Skeletal muscle satellite cell (primary cell): ENCODE measurements around the gene GBP7.

Source experiments
- H3K27me3 ChIP-seq: 2 replicates; pipeline ENCODE4 v1.7.0; 2013; ENCODE audit warnings: low read length; ENCODE audit not compliant: control insufficient read depth, insufficient read depth
- H3K36me3 ChIP-seq: 2 replicates; pipeline ENCODE4 v1.7.0; 2013; ENCODE audit warnings: mild to moderate bottlenecking, control low read depth, low read length; ENCODE audit not compliant: insufficient read depth
- H3K4me1 ChIP-seq: 2 replicates; pipeline ENCODE4 v1.7.0; 2013; ENCODE audit warnings: low read length; ENCODE audit not compliant: control insufficient read depth, insufficient read depth
- H3K4me2 ChIP-seq: 2 replicates; pipeline ENCODE4 v1.7.0; 2013; ENCODE audit warnings: mild to moderate bottlenecking, low read length
- H3K4me3 ChIP-seq: 2 replicates; pipeline ENCODE4 v1.7.0; 2013; ENCODE audit warnings: low read length
- H3K9ac ChIP-seq: 2 replicates; pipeline ENCODE4 v1.7.0; 2013; ENCODE audit warnings: mild to moderate bottlenecking, low read depth, low read length, moderate library complexity
- H3K9me3 ChIP-seq: replicated peaks from 2 replicates; pipeline ENCODE4 v1.7.0; 2013; ENCODE audit warnings: mild to moderate bottlenecking, control low read depth, low read length

GBP7 gene

GRCh38 chr1:89104147-89104546 lies 71.7 kb downstream of the GBP7 start:
- H3K4me2 ChIP-seq = no peak overlapping the region
- no peak overlapping the region for H3K4me3 ChIP-seq
- H3K4me1 ChIP-seq = no peaks in the 10 kb centered on the region
- no peak overlapping the region for H3K9ac ChIP-seq
- H3K36me3 ChIP-seq = no peaks in the 10 kb centered on the region
- H3K27me3 ChIP-seq = no peaks in the 10 kb centered on the region
- H3K9me3 ChIP-seq = no peaks in the 10 kb centered on the region

- no peaks in the 10 kb centered on the region for H3K9me3 ChIP-seq
- no peak overlapping the region for H3K9ac ChIP-seq
- H3K36me3 ChIP-seq = no peaks in the 10 kb centered on the region
- H3K4me2 ChIP-seq = no peak overlapping the region
- no peaks in the 10 kb centered on the region for H3K27me3 ChIP-seq
- no peaks in the 10 kb centered on the region for H3K4me1 ChIP-seq
- H3K4me3 ChIP-seq = no peak overlapping the region
Measured at GRCh38 chr1:89102021-89102420, 73.8 kb downstream of the GBP7 start.

- Histone ChIP-seq H3K4me2 (no peak overlapping the region), H3K4me3 (no peak overlapping the region), H3K9ac (no peak overlapping the region), H3K27me3 (no peaks in the 10 kb centered on the region), H3K36me3 (no peaks in the 10 kb centered on the region), H3K9me3 (no peaks in the 10 kb centered on the region), H3K4me1 (no peaks in the 10 kb centered on the region)
Measured at GRCh38 chr1:89100412-89100811, 75.4 kb downstream of the GBP7 start.

GRCh38 chr1:89098857-89099256 lies 76.9 kb downstream of the GBP7 start:
- Histone ChIP-seq H3K4me2 (no peak overlapping the region), H3K36me3 (no peaks in the 10 kb centered on the region), H3K27me3 (no peaks in the 10 kb centered on the region), H3K4me3 (no peak overlapping the region), H3K9ac (no peak overlapping the region), H3K9me3 (no peaks in the 10 kb centered on the region), H3K4me1 (no peaks in the 10 kb centered on the region)

GRCh38 chr1:89095737-89096136 lies 80.1 kb downstream of the GBP7 start:
- H3K9ac ChIP-seq = no peak overlapping the region
- H3K36me3 ChIP-seq = no peaks in the 10 kb centered on the region
- H3K27me3 ChIP-seq = no peaks in the 10 kb centered on the region
- H3K9me3 ChIP-seq = no peaks in the 10 kb centered on the region
- H3K4me2 ChIP-seq = no peak overlapping the region
- H3K4me3 ChIP-seq = no peak overlapping the region
- H3K4me1 ChIP-seq = no peaks in the 10 kb centered on the region

GRCh38 chr1:89089962-89090361 lies 85.8 kb downstream of the GBP7 start:
- H3K36me3 ChIP-seq = no peaks in the 10 kb centered on the region
- no peak overlapping the region for H3K4me3 ChIP-seq
- no peaks in the 10 kb centered on the region for H3K9me3 ChIP-seq
- H3K4me2 ChIP-seq = no peak overlapping the region
- H3K9ac ChIP-seq = no peak overlapping the region
- no peaks in the 10 kb centered on the region for H3K27me3 ChIP-seq
- H3K4me1 ChIP-seq = no peaks in the 10 kb centered on the region

GRCh38 chr1:89088572-89088971 lies 87.2 kb downstream of the GBP7 start:
- peak overlapping the region; percentile 58 for H3K4me3 ChIP-seq
- no peaks in the 10 kb centered on the region for H3K4me1 ChIP-seq

GRCh38 chr1:89087241-89087640 lies 88.6 kb downstream of the GBP7 start:
- Histone ChIP-seq H3K9me3 (no peaks in the 10 kb centered on the region), H3K4me2 (no peak overlapping the region), H3K4me3 (no peak overlapping the region), H3K9ac (no peak overlapping the region), H3K36me3 (no peaks in the 10 kb centered on the region), H3K27me3 (no peaks in the 10 kb centered on the region), H3K4me1 (no peaks in the 10 kb centered on the region)

More at GRCh38 chr1:89088572-89088971, 87.2 kb downstream of the GBP7 start:
- H3K36me3 ChIP-seq = no peaks in the 10 kb centered on the region
- H3K4me2 ChIP-seq = peak overlapping the region; percentile 65
- H3K9me3 ChIP-seq = no peaks in the 10 kb centered on the region
- no peak overlapping the region for H3K9ac ChIP-seq
- H3K27me3 ChIP-seq = no peaks in the 10 kb centered on the region

GRCh38 chr1:89085781-89086180 lies 90.0 kb downstream of the GBP7 start:
- H3K4me3 ChIP-seq = no peak overlapping the region
- H3K27me3 ChIP-seq = no peaks in the 10 kb centered on the region
- no peaks in the 10 kb centered on the region for H3K36me3 ChIP-seq
- no peaks in the 10 kb centered on the region for H3K9me3 ChIP-seq
- no peak overlapping the region for H3K9ac ChIP-seq
- H3K4me1 ChIP-seq = no peaks in the 10 kb centered on the region
- no peak overlapping the region for H3K4me2 ChIP-seq
